Mucosa of rectum (tissue), 2 donors: ENCODE results near the gene ADARB2.

Experiments used
- H3K27ac ChIP-seq, 2 donors: one replicate each; pipeline ENCODE4 v1.7.0; 2013; ENCODE audit warnings: inconsistent platforms in 2 of 2, low read depth in 2 of 2, low read length in 2 of 2
- H3K27me3 ChIP-seq, 2 donors: one replicate each; pipeline ENCODE4 v1.7.0; 2013; ENCODE audit warnings: low read length in 2 of 2; ENCODE audit not compliant: control insufficient read depth in 2 of 2, insufficient read depth in 2 of 2
- H3K36me3 ChIP-seq, 2 donors: one replicate each; pipeline ENCODE4 v1.7.0; 2013; ENCODE audit warnings: low read length in 2 of 2; ENCODE audit not compliant: control insufficient read depth in 2 of 2, insufficient read depth in 2 of 2
- H3K4me1 ChIP-seq, 2 donors: one replicate each; pipeline ENCODE4 v1.7.0; 2013; ENCODE audit warnings: low read length in 2 of 2, mild to moderate bottlenecking in 1 of 2; ENCODE audit not compliant: control insufficient read depth in 2 of 2, insufficient read depth in 2 of 2
- H3K4me3 ChIP-seq, 2 donors: one replicate each; pipeline ENCODE4 v1.7.0; 2013; ENCODE audit warnings: low read length in 2 of 2
- H3K9ac ChIP-seq, 2 donors: one replicate each; pipeline ENCODE4 v1.7.0; 2013; ENCODE audit warnings: low read length in 2 of 2, low read depth in 1 of 2, mild to moderate bottlenecking in 1 of 2
- H3K9me3 ChIP-seq, 2 donors: one replicate each; pipeline ENCODE4 v1.7.0; 2013; ENCODE audit warnings: low read length in 2 of 2; ENCODE audit not compliant: control insufficient read depth in 2 of 2
- donor health status: healthy.
- donor health status: Normal muscosa, but diverticular disease.

ADARB2 gene

DNA sequence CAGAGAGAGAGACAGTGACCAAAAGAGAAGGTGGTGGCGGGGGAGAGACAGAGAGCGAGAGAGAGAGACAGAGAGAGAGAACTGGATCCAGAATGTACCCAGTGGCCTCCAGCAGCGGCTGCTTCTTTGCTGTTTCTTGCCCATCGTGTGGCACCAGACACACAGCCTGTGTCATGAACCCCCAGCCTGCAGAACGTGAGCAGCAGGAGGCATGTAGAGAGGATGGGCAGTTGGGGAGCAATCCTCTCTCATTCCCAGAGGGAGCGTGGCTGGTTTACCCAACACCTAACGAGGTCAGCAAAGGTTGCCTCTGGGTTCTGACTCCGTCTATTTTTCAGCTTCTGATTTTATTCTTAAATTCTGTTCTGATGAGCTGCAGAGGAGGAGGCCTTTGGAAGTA is 168.1 kb downstream of the ADARB2 start:
- H3K4me3 ChIP-seq: no peak overlapping the region
- H3K36me3 ChIP-seq: no peaks in the 10 kb centered on the region
- no peak overlapping the region for H3K9ac ChIP-seq
- no peak overlapping the region for H3K27ac ChIP-seq
- no peaks in the 10 kb centered on the region for H3K27me3 ChIP-seq
- no peaks in the 10 kb centered on the region for H3K9me3 ChIP-seq
- no peaks in the 10 kb centered on the region for H3K4me1 ChIP-seq

DNA sequence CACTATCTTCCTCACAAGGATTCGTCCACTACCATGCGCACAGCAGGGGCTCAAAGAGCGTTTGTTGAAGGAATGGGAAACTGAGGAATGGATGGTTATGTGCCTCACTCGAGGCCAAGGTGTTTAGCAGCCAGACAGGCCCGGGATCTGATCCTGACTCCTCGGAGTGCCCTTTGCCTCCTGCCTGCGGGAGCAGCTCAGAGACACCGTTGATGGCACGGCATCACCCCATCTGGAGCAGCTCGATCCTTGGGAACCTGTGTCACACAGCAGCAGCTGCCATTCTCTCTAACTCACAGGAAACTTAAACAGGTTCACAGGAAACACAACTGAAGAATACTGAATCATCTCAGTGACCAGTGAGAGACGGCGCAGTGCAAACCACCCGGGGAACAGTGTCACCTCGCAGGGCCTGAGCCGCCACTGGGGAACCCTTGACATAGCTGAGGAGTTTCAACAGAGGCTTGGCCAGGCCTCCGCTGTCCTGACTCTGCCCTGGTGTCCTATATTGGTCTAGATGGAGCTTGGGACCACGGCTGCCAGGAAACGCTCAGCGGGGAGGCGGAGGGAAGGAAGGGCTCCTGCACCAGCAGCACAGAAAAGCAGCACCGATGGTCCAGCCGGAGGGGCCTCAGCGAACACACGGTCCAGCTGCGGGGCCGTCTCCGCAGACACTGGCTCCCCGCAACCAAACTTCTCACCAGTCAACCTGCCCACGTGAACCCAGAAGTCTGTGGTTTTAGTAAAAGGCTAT is 169.4 kb downstream of the ADARB2 start:
- Histone ChIP-seq H3K9ac (no peak overlapping the region), H3K36me3 (no peaks in the 10 kb centered on the region), H3K27me3 (no peaks in the 10 kb centered on the region), H3K4me1 (no peaks in the 10 kb centered on the region), H3K4me3 (no peak overlapping the region), H3K9me3 (no peaks in the 10 kb centered on the region), H3K27ac (no peak overlapping the region)

DNA sequence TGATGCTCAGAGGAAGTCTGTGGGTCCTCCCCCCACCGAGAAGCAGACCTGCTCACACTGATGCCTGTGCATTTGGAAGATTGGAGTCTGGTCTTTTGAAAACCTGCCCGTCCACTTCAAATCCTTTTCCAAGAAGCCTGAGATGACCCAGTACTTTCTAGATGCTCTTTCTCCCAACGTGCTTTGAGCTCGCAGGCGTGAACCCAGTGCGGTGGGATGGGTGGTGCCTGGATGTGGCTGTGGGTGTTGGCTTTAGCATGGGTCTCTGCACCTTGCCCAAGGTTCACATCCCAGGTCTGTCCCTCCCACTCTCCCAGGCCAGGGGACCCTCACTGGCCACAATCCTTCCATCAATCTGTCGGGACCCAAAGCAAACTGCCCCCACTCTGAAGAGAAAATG is 170.2 kb downstream of the ADARB2 start:
- no peaks in the 10 kb centered on the region for H3K4me1 ChIP-seq
- no peak overlapping the region for H3K27ac ChIP-seq
- no peaks in the 10 kb centered on the region for H3K9me3 ChIP-seq
- no peak overlapping the region for H3K9ac ChIP-seq
- no peak overlapping the region for H3K4me3 ChIP-seq
- no peaks in the 10 kb centered on the region for H3K27me3 ChIP-seq
- no peaks in the 10 kb centered on the region for H3K36me3 ChIP-seq

DNA sequence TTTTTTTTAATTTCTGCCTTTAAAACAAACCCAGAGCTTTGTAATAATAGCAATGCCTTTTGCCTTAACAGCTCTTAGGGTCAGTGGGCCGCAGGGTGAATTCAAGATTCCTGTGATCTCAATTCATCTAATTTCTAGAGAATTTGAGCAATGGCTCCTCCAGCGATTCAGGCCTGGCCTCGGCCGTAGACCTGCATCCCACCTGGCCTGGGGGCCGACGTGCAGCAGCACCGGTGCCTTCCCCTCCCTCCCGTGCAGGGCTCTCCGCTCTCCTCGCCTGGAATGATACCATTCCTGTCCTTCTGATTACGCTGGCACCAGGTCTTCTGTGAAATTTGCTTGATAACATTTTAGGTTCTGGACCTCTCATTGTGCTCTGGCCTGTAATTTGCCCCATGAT is 172.5 kb downstream of the ADARB2 start:
- H3K27me3 ChIP-seq: no peaks in the 10 kb centered on the region

DNA sequence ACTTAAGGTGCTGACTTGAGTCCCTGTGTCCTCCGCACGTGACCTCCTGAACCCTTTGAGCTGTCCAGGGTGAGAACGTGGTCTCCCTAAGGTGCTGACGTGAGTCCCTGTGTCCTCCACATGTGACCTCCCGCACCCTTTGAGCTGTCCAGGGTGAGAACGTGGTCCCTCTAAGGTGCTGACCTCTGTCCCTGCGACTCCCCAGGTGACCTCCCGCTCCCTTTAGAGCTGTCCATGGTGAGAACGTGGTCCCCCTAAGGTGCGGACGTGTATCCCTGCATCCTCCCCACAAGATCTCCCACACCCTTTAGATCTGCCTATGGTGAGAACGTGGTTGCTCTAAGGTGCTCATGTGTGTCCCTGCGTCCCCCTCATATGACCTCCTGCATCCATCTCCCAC is 174.3 kb downstream of the ADARB2 start:
- no peaks in the 10 kb centered on the region for H3K9me3 ChIP-seq
- no peaks in the 10 kb centered on the region for H3K27me3 ChIP-seq
- no peak overlapping the region for H3K9ac ChIP-seq
- no peak overlapping the region for H3K4me3 ChIP-seq
- no peak overlapping the region for H3K27ac ChIP-seq
- H3K4me1 ChIP-seq: no peaks in the 10 kb centered on the region
- no peaks in the 10 kb centered on the region for H3K36me3 ChIP-seq

More for the DNA sequence above, 172.5 kb downstream of the ADARB2 start:
- Histone ChIP-seq H3K4me1 (no peaks in the 10 kb centered on the region), H3K36me3 (no peaks in the 10 kb centered on the region), H3K4me3 (no peak overlapping the region), H3K9me3 (no peaks in the 10 kb centered on the region), H3K27ac (no peak overlapping the region), H3K9ac (no peak overlapping the region)

DNA sequence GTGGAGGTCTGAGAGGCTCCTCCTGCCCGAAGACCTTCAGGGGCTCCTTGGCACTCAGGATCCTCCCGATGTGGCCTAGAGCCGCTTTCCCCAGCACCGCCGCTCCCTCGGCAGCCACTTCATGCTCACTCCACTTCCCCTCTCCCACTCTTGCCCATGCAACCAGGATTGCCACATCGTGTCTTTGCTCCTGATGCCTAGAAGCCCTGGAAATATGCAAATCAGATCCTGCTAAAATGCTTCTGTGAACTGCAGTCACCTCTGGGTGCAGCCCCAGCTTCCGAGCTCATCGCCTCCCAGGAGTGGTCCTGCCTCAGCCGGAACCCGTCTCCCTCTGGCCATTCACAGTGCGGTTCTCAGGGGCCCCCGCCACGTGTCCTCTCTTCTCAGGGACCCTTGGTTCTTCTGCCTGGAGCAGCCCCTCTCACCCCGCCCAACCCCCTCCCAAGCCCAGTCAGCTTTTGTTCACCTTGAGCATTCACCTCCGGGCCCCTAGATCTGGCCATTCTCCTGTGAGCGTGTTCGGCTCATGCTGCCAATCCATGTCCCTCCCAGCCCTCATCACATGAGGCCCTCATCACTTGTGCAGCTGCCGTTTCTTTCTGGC is 175.5 kb downstream of the ADARB2 start:
- Histone ChIP-seq H3K4me1 (no peaks in the 10 kb centered on the region), H3K4me3 (no peak overlapping the region), H3K9ac (no peak overlapping the region), H3K27me3 (no peaks in the 10 kb centered on the region), H3K36me3 (no peaks in the 10 kb centered on the region), H3K27ac (no peak overlapping the region), H3K9me3 (no peaks in the 10 kb centered on the region)

DNA sequence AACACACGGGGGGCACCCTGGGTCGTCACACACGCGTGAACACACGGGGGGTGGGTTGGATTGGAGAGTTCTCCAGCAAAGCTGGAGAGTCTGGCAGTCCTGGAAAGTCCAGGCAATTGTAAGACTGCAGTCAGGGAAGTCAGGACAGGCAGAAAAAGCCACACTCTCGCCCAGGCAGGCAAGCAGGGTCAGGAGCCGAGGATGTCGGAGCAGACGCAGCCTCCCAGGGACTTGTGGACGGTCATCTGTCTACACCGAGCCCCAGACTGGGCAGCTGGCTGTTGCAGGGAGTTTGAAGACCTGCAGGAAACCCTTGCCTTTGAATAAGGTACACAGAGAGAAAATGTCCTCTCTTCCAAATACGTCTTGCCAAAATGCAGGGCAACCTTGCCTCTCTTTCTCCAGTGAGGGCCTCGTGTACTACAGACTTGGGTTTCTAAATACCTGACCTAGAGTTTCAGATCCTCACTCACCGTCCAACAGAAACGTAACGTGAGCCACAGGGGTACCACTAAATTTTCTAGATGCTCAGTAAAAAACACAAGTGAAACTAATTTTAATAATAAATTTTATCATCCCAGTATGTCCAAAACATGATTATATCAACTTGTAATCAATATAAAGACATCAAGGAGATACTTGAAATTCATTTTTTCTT is 176.7 kb downstream of the ADARB2 start:
- Histone ChIP-seq H3K27me3 (no peaks in the 10 kb centered on the region), H3K27ac (no peak overlapping the region), H3K9ac (no peak overlapping the region), H3K4me3 (no peak overlapping the region), H3K36me3 (no peaks in the 10 kb centered on the region), H3K9me3 (no peaks in the 10 kb centered on the region), H3K4me1 (no peaks in the 10 kb centered on the region)

DNA sequence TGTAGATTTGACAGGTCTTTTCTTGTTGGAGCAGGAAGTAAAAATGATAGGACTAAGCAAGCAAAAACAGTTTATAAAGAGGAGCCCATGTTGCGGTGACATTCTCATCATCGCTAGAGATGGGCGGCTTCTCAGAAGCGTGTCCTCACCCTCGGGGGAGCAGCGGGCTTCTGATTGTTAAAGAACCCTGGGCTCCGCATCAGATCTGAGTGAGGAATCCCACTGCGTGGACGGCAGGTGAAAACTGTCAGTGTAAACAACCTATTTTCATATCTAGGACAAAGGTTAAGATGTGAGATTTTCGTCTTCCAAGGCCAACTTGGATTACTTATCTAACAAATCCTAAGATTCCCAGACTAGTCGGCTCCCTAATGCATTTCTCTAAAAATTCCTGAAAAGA is 177.6 kb downstream of the ADARB2 start:
- Histone ChIP-seq H3K9ac (no peak overlapping the region), H3K27ac (no peak overlapping the region), H3K36me3 (no peaks in the 10 kb centered on the region), H3K4me1 (no peaks in the 10 kb centered on the region), H3K27me3 (no peaks in the 10 kb centered on the region), H3K4me3 (no peak overlapping the region), H3K9me3 (no peaks in the 10 kb centered on the region)

DNA sequence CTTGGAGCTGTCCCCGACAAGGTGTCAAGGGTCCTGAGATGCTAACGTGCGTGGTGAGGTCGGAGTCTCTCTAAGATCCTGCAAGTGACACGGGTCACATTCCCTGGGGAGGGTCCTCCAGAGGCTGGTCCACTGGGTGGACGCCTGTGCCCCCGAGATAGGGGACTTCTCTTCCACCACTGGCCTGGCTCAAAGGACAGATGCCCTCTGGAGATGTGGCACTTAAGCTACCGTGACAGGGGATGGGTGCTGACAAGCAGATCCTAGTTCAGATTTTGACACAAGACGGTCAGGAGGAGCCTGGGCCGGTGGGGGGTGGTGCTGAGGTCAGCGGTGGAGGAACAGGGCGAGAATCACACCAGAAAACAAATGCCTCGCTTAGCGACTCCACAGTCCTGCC is 178.0 kb downstream of the ADARB2 start:
- no peak overlapping the region for H3K4me3 ChIP-seq
- no peaks in the 10 kb centered on the region for H3K36me3 ChIP-seq
- no peaks in the 10 kb centered on the region for H3K4me1 ChIP-seq
- H3K27me3 ChIP-seq: no peaks in the 10 kb centered on the region
- H3K9ac ChIP-seq: no peak overlapping the region
- H3K27ac ChIP-seq: no peak overlapping the region
- H3K9me3 ChIP-seq: no peaks in the 10 kb centered on the region

DNA sequence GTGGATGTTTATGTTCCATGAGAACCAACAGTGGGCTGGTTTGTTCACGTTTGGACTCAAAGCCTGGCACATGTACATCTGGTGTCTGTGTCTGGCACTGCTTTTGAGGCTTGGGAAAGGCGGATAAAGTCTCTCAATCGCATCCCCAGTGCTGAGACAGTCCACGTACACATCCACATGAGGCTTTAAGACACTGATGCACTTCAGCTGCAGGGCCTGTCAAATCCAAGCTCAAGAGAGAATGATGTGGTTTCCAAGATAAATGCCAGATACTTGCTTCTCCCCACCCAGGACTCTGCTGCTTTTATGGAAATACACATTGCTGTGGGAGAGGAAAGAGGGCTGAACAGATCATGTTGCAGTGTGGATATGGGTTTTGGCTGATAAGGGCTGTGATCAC is 178.4 kb downstream of the ADARB2 start:
- H3K4me1 ChIP-seq: no peaks in the 10 kb centered on the region
- no peak overlapping the region for H3K4me3 ChIP-seq
- H3K9me3 ChIP-seq: no peaks in the 10 kb centered on the region
- no peaks in the 10 kb centered on the region for H3K27me3 ChIP-seq
- no peak overlapping the region for H3K9ac ChIP-seq
- H3K27ac ChIP-seq: no peak overlapping the region
- no peaks in the 10 kb centered on the region for H3K36me3 ChIP-seq
